Right kidney (tissue), 1 donor: ENCODE results near the gene KANK4.

ENCODE experiments used
- DNase-seq: peaks from one replicate; pipeline ENCODE4 v3.0.0-alpha.2; 2016

Gene KANK4

GRCh38 chr1:62307446-62307845 lies 11.8 kb downstream of the KANK4 start:
- DNase-seq = no peak

DNA sequence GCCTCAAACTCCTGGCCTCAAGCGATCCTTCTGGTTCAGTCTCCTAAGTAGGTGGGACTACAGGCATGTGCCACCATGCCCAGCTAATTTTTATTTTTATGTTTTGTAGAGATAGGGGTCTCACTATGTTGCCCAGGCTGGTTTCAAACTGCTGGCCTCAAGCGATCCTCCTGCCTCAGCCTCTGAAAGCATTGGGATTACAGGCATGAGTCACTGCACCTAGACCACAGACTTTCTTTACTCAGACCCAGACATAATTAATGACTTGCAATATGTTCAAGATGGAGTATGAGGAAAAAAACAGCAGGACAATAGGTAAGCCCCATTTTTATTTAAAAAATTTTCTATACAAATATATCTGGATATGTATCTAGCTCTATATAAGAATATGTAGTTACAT lies 13.2 kb downstream of the KANK4 start:
- DNase-seq = no peak

DNA sequence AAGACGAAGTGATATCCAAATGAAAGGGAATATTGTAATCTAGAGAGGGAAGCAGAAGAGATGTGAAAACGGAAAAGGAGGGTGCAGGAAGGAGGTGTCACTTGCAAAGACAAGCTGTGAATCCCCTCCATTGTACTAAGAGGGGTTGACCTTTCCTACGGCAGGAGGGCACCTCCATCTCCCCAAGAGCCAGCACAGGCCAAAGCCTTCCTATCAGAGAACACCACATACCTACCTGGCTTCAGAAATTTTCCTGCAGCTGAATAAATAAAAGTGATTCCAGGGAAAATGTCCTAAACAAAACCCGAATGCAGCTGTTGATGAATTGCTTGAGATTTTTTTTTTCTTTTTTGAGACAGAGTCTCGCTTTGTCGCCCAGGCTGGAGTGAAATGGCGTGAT lies 14.3 kb downstream of the KANK4 start:
- no peak for DNase-seq

- DNase-seq = no peak
Observed at GRCh38 chr1:62304515-62304914, 14.7 kb downstream of the KANK4 start.

- no peak for DNase-seq
Observed at GRCh38 chr1:62301726-62302390, 17.4 kb downstream of the KANK4 start.

DNA sequence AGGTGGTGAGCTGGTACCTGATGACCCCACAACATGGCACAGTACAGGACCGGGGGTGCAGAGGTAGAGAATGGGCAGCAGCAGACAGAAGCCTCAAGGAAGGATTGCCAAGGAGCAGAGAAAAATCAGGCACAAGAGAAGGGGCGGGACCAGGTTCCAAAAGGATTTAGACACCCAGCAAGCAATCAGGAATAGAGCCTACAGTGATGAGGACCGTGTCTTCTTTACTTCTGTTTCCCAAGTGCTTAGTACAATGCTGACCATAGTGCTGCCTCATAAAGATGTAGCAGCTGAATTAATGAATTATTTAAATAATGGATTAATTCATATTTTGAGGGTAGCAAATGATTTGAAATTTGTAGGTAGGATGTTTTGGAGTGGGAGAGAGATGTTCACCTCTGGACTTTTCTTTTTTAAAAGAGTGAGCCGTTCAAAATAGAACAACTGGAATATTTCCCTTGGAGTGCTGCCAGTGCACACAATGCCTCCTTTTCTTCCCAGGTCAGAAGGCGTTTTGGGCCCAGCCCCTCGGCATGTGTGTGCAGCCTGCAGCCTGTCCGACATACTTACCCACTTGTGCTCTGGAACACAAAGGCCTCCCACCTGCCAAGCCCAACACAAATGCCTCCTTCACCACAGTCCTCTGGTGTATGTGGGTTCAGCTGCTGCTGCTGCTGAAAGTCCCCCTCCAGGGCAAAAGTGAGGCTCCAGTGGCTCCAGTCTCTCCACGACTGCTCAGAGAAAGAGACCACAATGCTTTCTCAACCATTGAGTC lies 19.6 kb downstream of the KANK4 start:
- DNase-seq = no peak

DNA sequence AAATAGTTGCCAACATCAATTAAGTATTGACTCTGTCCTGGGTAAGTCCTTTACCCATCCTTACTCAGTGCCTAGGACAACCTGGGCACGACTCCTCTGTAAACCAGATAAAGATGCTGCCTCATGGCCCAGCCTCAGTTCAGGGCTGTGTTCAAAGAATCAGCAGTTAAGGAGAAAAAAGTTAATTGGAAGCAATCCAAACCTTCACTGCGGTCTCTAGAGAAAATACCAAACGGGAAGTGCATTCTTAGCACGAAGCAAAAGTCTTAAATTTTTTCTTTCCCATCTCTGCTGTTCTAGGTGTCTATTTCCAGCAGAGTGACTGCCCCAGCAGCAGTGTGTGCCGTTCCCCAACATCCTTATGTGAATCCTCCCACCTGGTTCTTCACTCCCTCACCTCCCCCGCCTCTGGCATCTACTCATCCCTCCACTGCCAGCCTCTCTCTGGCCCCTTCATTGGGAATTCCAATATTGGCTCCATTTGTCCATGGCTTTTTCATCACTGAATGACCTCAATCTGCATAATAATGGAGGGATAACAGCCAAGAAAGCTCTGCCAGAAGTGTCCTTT lies 23.2 kb downstream of the KANK4 start:
- DNase-seq = no peak

DNA sequence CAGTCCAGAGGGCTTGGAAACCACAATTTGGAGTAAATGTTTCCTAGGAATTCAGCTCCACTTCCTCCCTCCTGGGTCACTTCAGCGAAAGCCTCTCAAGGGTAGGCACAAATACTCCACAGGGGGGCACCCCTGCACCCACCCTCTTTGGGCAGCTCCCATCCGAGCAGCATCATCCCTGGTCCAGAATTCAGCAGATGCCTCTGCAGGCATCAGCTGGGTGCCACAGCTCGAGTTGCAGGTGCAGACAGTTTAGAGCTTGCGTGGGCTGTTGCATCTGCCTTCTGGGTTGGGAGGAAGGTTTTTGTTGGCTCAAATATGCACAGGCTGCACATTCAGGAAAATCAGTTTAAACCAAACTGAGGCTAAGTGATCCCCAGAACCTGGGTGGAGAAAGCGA lies 25.0 kb downstream of the KANK4 start:
- DNase-seq = no peak

- DNase-seq = no peak
Observed at GRCh38 chr1:62288662-62289061, 30.6 kb downstream of the KANK4 start.

DNA sequence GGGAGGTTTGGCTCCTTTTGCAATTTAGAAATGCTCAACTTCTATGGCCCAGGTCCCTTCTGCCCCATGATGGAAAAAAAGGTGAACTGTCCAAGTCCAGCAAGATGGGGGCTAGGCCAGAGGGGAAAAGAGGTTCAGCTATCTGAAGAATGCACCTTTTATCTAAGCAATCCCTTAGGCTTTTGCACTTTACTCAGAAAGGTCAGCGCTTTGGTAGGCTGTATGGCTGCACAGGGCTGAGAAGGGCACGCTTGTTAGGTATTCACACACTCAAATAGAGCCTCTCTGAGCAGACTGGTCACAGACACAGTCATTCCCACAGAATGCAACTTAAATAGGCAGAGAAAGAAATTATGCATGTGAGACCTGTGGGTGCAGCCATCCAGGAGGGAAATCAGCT lies 31.0 kb downstream of the KANK4 start:
- DNase-seq = no peak

GRCh38 chr1:62286786-62287224 lies 32.4 kb downstream of the KANK4 start:
- no peak for DNase-seq

- peak; percentile 40 for DNase-seq
Observed at GRCh38 chr1:62285984-62286785, 33.0 kb downstream of the KANK4 start.

DNA sequence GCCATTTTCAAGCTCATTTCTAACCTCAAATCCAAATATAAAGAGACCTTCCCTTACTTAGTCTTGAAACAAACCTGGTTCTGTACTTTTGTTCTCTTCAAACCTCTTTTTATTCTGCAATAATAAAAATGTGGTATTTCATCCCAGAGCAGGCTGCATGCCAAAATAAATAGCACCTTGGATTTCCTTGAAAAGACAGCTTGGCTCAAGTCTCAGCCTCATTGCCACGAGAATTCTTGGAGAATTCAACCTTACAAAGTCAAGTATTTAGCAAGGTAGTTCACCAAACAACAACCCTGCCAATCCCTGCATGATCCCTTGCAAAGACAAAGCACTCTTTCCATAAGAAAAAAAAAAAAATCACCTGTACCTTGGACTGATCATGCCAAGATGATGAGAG lies 33.8 kb downstream of the KANK4 start:
- no peak for DNase-seq

DNA sequence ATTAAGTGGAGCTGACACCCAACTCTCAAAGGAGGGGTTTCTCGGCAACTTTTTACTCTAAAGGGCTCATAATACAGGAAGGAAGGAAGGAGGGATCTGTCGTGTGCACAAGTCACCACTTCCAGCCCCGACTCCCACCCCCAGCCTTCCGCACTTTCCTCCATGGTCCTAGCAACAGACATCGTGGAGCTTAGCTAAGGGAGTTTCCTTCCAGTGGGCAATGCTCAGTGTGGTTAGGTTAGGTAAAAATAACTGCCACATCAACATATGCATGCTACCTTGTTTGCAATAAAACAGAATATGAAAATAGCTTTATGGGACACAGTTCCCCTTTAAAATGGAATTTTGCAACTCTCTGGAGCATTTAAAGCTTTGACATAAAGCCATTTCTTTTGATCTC lies 35.2 kb downstream of the KANK4 start:
- DNase-seq = no peak

DNA sequence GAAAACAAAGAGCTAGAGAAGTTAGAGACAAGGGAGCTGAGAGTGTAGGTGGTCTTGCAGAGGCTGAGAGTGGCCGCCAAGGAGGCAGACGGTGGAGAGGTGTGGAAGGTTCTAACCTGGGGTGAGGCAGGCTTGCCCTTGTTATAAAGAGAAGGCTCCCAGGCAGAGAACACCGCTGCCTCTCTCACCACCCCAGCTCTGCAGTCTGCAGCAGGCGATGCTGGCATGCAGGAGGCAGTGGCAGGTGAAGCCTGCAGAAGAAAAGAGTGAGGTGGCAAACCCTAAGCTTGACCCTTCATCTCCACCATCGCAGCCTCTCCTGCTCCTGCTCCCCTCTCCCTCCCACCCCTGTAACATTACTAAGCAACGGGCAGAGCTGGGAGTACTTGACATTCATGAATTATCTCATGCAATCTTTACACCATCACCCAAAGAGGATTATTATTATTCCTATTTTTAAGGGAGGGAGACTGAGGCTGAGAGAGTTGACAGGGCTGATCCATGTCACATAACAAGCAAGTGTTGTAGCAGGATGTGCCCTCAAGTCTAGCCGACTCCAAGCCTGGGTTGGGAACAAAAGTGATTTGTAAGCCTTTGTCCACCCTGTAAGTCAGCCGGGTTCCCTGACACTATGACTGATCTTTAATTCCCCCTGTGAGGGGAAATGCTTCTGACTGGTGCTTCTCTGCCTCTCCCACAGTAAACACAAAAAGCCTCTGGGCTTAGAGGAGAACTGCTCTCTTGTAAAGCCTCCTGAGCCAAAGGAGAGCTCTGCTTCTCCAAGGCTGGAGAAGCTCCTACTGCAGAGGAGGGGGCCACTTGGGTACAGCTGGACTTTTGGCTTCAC lies 36.1 kb downstream of the KANK4 start:
- DNase-seq = no peak

- DNase-seq = no peak
Observed at GRCh38 chr1:62281922-62282555, 37.2 kb downstream of the KANK4 start.

GRCh38 chr1:62280960-62281465 lies 38.2 kb downstream of the KANK4 start:
- DNase-seq = no peak

DNA sequence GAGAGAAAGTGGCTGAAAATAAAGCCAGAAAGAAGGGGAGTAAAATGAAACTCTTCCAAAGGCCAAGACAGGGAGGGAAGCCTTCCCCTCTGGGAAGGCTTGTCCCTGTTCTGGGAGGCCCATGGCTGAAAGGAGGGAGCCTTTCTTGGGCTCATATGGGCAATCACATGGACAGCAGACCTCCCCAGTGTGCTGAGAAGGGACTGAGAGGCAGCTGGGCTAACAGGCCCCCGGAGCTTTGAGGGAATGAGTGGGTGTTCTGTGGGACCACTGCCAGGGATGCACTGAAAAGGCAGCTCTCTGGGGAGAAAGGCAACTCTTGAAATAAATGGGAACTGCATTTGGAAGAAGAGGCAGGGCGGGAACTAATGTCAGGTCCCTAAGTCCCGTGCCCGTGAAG lies 39.1 kb downstream of the KANK4 start:
- DNase-seq = no peak

DNA sequence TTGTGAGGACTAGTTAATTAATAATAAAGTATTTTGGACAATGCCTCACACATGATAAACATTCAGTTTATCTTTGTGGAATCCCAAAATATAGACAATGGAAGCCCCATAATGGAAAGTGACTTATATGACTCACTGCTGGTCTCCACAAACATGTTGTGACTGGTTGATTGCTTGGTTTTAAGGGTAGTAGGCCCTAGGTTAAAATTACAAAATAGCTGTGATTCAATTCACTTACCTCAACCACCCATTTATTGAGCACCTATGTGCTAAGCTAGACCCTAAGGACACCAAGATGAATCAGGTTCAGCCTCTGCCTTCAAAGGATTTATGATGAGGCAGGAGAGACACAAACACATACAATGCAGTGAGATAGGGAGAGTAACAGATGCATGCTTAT lies 42.4 kb downstream of the KANK4 start:
- DNase-seq = no peak

DNA sequence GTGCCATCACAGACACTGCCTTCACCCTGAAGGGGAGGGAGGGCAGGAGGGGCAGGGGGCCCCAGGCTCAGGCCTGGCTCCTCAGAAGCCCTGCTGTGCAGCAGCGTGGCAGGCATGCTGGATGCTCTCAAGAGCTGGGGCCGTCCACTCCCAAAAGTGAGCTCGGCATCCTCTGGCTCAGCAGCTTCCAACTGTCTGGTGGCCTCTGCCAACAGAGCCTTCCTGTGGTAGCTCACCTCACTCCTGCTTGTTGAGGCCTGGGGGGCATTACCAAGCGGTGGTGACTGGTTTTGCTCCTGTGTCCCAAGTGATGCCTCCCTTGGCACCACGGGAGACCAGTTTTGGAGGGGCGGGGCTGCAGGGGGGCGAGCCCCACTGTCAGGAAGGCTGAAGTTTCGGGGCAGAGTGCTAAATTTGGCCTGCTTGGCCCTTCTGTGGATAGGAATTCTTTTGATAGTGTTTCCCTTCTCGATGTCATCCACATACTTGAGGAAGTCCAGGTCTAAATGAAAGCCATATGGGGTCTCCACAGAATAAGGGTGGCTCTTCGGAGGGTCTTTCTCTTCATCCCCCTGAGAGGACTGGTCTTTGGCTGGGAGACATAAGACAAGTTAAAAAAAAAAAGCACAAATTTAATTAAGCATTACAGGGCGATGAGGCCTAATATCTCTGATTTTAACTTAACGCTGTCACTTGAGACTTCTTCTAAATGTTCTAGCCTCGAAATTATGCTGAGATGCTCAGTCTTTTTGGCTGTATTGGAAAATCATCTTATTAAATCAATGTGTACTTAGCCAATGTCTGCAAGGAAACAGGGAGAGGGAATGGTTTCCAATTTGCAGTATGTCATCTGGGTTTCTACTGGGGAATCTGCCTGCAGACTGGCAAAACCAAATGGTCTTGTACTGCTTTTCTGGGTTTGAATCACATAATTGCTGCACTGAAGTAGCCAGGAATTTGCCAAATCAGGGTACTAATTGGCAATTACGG lies 44.4 kb downstream of the KANK4 start:
- DNase-seq = no peak
